GM21717 (cell line): ENCODE data around the gene GASK1A.

Source experiments
- ATAC-seq: cut with Tn5 transposase; IDR thresholded peaks from one replicate; pipeline ENCODE4 v1.9.1; 2021; ENCODE audit warnings: mild to moderate bottlenecking, moderate library complexity; ENCODE audit not compliant: unreplicated experiment

The GASK1A gene

GRCh38 chr3:42982645-42983412, 3.7 kb downstream of the GASK1A start:
- no peak for ATAC-seq

- no peak for ATAC-seq
These were observed 4.8 kb downstream of the GASK1A start for GRCh38 chr3:42983927-42984326.

- no peak for ATAC-seq
These were observed 5.6 kb downstream of the GASK1A start for GRCh38 chr3:42984701-42985100.

- no peak for ATAC-seq
These were observed 9.0 kb downstream of the GASK1A start for GRCh38 chr3:42988097-42988496.

- no peak for ATAC-seq
These were observed 9.5 kb downstream of the GASK1A start for GRCh38 chr3:42988566-42988965.

- ATAC-seq, result no peak
These were observed 12.5 kb downstream of the GASK1A start for GRCh38 chr3:42991341-42992315.

- no peak for ATAC-seq
These were observed 15.5 kb downstream of the GASK1A start for GRCh38 chr3:42994595-42994994.

- ATAC-seq, result no peak
These were observed 16.9 kb downstream of the GASK1A start for GRCh38 chr3:42996021-42996420.

- no peak for ATAC-seq
These were observed 17.5 kb downstream of the GASK1A start for GRCh38 chr3:42996633-42997075.

- no peak for ATAC-seq
These were observed 20.1 kb downstream of the GASK1A start for GRCh38 chr3:42999212-42999611.

- ATAC-seq, result no peak
These were observed 20.5 kb downstream of the GASK1A start for GRCh38 chr3:42999632-43000031.

- no peak for ATAC-seq
These were observed 21.3 kb downstream of the GASK1A start for GRCh38 chr3:43000387-43000786.

GRCh38 chr3:43001094-43001553, 22.0 kb downstream of the GASK1A start:
- no peak for ATAC-seq

- ATAC-seq, result no peak
These were observed 22.5 kb downstream of the GASK1A start for GRCh38 chr3:43001556-43002121.

GRCh38 chr3:43004282-43004681, 25.2 kb downstream of the GASK1A start:
- ATAC-seq, result no peak

GRCh38 chr3:43005253-43005652, 26.1 kb downstream of the GASK1A start:
- no peak for ATAC-seq

- no peak for ATAC-seq
These were observed 26.9 kb downstream of the GASK1A start for GRCh38 chr3:43005981-43006380.

GRCh38 chr3:43006825-43007224, 27.7 kb downstream of the GASK1A start:
- no peak for ATAC-seq

GRCh38 chr3:43009547-43009946, 30.4 kb downstream of the GASK1A start:
- ATAC-seq, result no peak

- ATAC-seq, result no peak
These were observed 31.5 kb downstream of the GASK1A start for GRCh38 chr3:43010638-43011037.

- no peak for ATAC-seq
These were observed 32.5 kb downstream of the GASK1A start for GRCh38 chr3:43011638-43012037.
